Ishikawa (cell line): ENCODE measurements around the gene TNNC1.

Experiments used
- CEBPB ChIP-seq: IDR thresholded peaks from 2 replicates; pipeline ENCODE4 v1.6.1; 2012
- CREB1 ChIP-seq: IDR thresholded peaks from 2 replicates; pipeline ENCODE4 v1.6.1; 2012; ENCODE audit warnings: low read depth
- EGR1 ChIP-seq: IDR thresholded peaks from 2 replicates; pipeline ENCODE4 v1.6.1; 2012
- EP300 ChIP-seq: IDR thresholded peaks from 2 replicates; pipeline ENCODE4 v1.6.1; 2012; ENCODE audit warnings: borderline replicate concordance
- FOXM1 ChIP-seq: IDR thresholded peaks from 2 replicates; pipeline ENCODE4 v1.6.1; 2012; ENCODE audit warnings: low read depth, borderline replicate concordance
- NFIC ChIP-seq: IDR thresholded peaks from 2 replicates; pipeline ENCODE4 v1.6.1; 2012
- RAD21 ChIP-seq: IDR thresholded peaks from 2 replicates; pipeline ENCODE4 v1.6.1; 2012; ENCODE audit warnings: low read depth
- TAF1 ChIP-seq: IDR thresholded peaks from 2 replicates; pipeline ENCODE4 v1.6.1; 2012; ENCODE audit warnings: low read depth, mild to moderate bottlenecking
- TCF12 ChIP-seq: IDR thresholded peaks from 2 replicates; pipeline ENCODE4 v1.6.1; 2012; ENCODE audit warnings: low read depth
- TEAD4 ChIP-seq: IDR thresholded peaks from 2 replicates; pipeline ENCODE4 v1.6.1; 2012
- YY1 ChIP-seq: IDR thresholded peaks from 2 replicates; pipeline ENCODE4 v1.6.1; 2012; ENCODE audit warnings: low read depth
- ZBTB7A ChIP-seq: IDR thresholded peaks from 2 replicates; pipeline ENCODE4 v1.6.1; 2012; ENCODE audit warnings: low read depth
- TF ChIP-seq, protein P1 (sequence below): IDR thresholded peaks from 2 replicates; pipeline ENCODE4 v1.6.1; 2012; ENCODE audit warnings: low read depth, mild to moderate bottlenecking
- TF ChIP-seq, protein P2 (sequence below): IDR thresholded peaks from 2 replicates; pipeline ENCODE4 v1.6.1; 2012
- TF ChIP-seq, protein P3 (sequence below): IDR thresholded peaks from 2 replicates; pipeline ENCODE4 v1.6.1; 2012

TNNC1 gene

DNA sequence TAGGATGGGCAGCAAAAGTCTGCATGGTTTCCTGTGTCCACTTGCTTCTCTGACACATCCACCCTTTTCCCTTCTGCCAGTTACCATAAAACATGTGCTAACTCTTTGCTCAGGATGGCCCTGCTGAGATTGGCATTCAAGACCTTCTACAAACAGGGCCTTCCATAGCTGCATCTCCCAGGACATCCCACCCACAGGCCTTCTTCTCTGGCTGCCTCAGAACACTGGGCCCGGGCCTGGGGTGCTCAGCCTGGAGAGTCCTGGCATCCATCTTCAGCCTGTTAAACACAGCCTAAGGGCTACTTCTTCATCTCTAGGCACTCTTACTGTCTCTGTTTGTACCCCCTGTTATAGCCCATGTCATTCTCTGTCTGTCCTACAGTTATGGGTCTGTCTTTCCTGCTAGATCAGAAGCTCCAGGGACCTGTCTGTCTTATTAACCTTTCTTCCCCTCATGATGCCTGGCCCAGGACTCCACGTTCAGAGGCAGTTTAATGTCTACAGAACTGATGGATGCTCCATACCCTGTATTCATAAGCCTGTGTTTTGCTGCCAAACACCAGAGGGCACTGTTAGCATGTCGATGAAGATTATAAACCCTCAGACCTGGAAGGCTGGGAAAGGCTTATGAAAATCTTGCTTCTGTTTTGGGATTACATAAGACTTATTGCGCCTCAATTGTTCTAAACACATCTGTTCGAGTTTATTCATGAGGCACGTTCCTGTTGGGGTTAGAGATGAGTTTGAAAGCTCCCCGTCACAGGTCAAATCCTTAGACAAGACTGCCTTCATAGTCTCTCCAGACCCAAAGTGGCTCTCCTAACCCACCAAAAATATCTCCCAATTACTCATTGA is 25.5 kb downstream of the TNNC1 start:
- TF ChIP-seq NFIC, result no peak
- peak; percentile 93 for TF ChIP-seq RAD21

DNA sequence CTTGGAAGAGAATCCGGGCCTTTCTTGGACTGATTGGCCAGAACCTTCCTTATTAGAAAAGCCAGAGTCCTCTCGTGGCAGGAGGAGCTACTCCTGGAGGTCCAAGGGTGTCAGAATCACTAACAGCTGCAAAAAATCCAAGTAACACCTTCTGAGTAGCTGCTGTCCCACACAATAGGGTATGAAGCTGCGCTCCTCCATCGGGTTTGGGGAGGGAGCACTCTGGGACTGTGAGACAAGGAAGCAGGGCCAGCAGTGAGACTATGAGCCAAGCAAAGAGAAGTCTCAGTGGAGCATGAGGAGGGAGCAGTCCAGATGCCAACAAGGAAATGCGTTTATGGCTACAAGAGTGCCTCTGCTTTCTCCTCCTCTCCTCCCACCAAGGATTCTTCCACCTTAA is 30.7 kb downstream of the TNNC1 start:
- TF ChIP-seq, protein P1, sequence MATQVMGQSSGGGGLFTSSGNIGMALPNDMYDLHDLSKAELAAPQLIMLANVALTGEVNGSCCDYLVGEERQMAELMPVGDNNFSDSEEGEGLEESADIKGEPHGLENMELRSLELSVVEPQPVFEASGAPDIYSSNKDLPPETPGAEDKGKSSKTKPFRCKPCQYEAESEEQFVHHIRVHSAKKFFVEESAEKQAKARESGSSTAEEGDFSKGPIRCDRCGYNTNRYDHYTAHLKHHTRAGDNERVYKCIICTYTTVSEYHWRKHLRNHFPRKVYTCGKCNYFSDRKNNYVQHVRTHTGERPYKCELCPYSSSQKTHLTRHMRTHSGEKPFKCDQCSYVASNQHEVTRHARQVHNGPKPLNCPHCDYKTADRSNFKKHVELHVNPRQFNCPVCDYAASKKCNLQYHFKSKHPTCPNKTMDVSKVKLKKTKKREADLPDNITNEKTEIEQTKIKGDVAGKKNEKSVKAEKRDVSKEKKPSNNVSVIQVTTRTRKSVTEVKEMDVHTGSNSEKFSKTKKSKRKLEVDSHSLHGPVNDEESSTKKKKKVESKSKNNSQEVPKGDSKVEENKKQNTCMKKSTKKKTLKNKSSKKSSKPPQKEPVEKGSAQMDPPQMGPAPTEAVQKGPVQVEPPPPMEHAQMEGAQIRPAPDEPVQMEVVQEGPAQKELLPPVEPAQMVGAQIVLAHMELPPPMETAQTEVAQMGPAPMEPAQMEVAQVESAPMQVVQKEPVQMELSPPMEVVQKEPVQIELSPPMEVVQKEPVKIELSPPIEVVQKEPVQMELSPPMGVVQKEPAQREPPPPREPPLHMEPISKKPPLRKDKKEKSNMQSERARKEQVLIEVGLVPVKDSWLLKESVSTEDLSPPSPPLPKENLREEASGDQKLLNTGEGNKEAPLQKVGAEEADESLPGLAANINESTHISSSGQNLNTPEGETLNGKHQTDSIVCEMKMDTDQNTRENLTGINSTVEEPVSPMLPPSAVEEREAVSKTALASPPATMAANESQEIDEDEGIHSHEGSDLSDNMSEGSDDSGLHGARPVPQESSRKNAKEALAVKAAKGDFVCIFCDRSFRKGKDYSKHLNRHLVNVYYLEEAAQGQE, result no peak

DNA sequence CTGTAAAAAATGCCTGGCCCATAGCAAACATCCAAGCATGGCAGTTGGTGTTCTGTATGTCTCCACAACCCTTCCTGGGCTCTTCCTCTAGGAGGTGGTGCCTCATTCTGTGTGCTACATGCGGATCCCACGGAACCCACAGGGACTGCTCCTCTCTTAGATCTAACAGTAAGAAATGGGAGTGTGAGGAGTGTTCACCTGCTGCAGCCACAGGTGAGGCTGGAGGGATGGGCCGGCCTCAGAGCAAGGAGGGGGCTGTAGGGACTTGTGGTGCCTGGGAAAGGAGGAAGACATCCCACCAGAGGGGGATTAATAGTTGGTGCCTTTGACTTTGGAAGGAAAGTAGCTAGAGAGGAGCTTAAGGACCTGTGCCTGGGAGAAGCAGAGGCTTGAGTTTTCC is 31.2 kb downstream of the TNNC1 start:
- TF ChIP-seq EP300, result no peak
- TF ChIP-seq EGR1, result no peak
- TF ChIP-seq CREB1, result no peak
- TF ChIP-seq FOXM1, result no peak
- no peak for TF ChIP-seq YY1
- no peak for TF ChIP-seq NFIC

DNA sequence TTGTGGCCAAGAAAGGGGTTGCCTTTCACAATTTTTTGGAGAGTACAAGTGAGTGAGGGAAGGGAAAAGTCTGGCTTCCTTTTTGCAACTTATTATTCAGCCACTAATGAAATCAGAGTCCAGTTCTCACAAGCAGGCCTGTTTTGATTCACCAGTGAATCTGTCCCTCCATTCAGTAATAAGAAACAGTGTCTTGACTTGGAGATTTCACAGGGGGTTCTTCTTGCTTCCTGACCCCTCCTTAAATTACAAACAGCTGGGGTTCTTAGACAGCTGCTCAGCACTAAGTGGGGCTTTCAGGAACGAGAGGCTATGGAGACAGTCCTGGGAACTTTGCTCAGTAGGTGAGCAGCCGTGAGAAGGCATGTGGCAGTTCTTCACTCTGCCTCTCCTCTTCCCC is 33.5 kb downstream of the TNNC1 start:
- TF ChIP-seq, protein P2, sequence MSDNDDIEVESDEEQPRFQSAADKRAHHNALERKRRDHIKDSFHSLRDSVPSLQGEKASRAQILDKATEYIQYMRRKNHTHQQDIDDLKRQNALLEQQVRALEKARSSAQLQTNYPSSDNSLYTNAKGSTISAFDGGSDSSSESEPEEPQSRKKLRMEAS, result no peak
- TF ChIP-seq TEAD4 (no peak), CREB1 (no peak), FOXM1 (no peak), EGR1 (no peak)
- TF ChIP-seq, protein P3, sequence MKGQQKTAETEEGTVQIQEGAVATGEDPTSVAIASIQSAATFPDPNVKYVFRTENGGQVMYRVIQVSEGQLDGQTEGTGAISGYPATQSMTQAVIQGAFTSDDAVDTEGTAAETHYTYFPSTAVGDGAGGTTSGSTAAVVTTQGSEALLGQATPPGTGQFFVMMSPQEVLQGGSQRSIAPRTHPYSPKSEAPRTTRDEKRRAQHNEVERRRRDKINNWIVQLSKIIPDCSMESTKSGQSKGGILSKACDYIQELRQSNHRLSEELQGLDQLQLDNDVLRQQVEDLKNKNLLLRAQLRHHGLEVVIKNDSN, result no peak

DNA sequence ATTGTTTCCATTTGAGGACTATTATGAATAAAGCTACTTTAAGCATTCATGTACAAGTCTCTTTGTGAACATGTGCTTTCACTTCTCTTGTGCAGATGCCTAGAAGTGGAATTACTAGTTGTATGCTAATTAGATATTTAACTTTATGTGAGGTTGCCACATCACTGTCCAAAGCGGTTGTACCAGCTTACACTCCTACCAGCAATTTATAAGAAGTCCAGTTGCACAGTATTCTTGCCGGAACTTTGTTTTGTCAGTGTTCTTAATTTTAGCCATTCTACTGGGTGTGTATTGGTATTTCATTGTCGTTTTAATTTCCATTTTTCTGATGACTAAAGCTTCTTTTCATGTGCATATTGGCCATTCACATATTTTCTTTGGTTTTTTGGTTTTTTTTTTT is 38.0 kb downstream of the TNNC1 start:
- TF ChIP-seq EGR1 (no peak), TCF12 (no peak), TEAD4 (no peak)

DNA sequence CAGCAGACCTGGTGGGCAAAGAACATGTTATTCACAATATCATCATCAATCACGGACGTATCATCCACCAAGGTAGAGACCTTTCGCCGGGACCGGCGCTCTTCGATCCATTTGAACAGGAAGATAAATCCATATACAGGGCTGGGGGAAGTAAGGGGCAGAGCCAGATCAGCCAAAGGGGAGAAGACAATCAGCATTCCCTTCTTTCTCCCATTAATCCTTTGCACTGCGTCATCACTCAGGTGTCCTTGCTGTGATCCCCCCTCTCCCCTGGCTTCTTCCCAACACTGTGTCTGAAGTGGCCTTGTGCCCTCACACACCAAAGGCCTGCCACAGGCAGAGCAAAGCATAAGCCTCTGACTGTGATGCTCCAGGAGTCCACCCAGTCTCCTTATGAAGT is 45.4 kb downstream of the TNNC1 start:
- no peak for TF ChIP-seq TAF1
- no peak for TF ChIP-seq NFIC
- no peak for TF ChIP-seq CEBPB
- no peak for TF ChIP-seq EGR1
- TF ChIP-seq, protein P2, result no peak
- no peak for TF ChIP-seq RAD21
- no peak for TF ChIP-seq EP300
- TF ChIP-seq ZBTB7A, result no peak
- no peak for TF ChIP-seq YY1
- no peak for TF ChIP-seq FOXM1
- TF ChIP-seq TCF12, result no peak
- no peak for TF ChIP-seq CREB1
- TF ChIP-seq, protein P1, result no peak
- TF ChIP-seq, protein P3, result no peak
- no peak for TF ChIP-seq TEAD4

DNA sequence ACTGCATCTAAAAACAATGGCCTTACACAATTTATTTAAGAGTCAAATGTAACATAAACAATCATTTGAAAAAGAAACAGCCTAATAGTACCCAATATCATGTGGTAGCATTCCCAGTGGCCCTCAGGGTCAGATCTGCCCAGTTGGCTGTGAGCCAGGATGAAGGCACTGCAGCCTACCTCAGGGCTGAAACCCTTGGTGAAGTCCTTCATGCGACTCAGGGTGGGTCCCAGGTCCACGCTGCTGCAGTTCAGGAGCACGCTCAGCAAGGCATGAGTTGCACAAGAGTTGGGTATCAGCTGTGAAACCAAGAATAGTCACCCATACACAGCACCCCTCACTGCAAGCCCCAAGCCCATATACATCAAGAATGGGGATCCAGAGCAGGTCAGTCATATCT is 46.1 kb downstream of the TNNC1 start:
- TF ChIP-seq RAD21 (no peak), NFIC (peak; percentile 34; the same call in 1 of the 2 replicates)
